Stimulated activated CD4-positive, alpha-beta T cell treated with anti-CD3 and anti-CD28 coated beads, Interleukin-2, amount 100 ng/mL, for 24 hours (primary cell): ENCODE measurements around the gene DHRS7B.
"Not testable (repeated sequence)": the region's sequence is repeated elsewhere in the genome, so short reads cannot be mapped to it uniquely, and the experiment has no call there.

Experiments used
- DNase-seq, 2 donors: peaks; one replicate each; pipeline ENCODE4 v3.0.0-alpha.2; 2020

The DHRS7B gene

GRCh38 chr17:21212826-21213637 lies 86.3 kb downstream of the DHRS7B start:
- no peak for DNase-seq

GRCh38 chr17:21213638-21214014 lies 86.9 kb downstream of the DHRS7B start:
- DNase-seq: peak in 1 of 2 donors; percentile 46

GRCh38 chr17:21214015-21214776 lies 87.4 kb downstream of the DHRS7B start, which contains the start of gene TMEM11:
TSS of gene TMEM11 (minus strand) at chr17:21214161. CDS start at chr17:21214152, 9 bp downstream.
- DNase-seq: peak; percentile 96

GRCh38 chr17:21214777-21215541 lies 88.2 kb downstream of the DHRS7B start:
- DNase-seq: peak in 1 of 2 donors; percentile 22

- DNase-seq: no peak
Observed at GRCh38 chr17:21215935-21216334, 89.2 kb downstream of the DHRS7B start.

GRCh38 chr17:21217346-21217745 lies 90.6 kb downstream of the DHRS7B start:
- no peak for DNase-seq

GRCh38 chr17:21218101-21218500 lies 91.3 kb downstream of the DHRS7B start:
- peak; percentile 49 to 54 for DNase-seq

GRCh38 chr17:21218831-21219380 lies 92.1 kb downstream of the DHRS7B start:
- DNase-seq: no peak

- no peak for DNase-seq
Observed at GRCh38 chr17:21223086-21223485, 96.3 kb downstream of the DHRS7B start.

GRCh38 chr17:21227277-21227676 lies 100.5 kb downstream of the DHRS7B start:
- DNase-seq: not testable (repeated sequence)

- DNase-seq: no peak
Observed at GRCh38 chr17:21228111-21228510, 101.3 kb downstream of the DHRS7B start.

- DNase-seq: no peak
Observed at GRCh38 chr17:21228845-21229244, 102.1 kb downstream of the DHRS7B start.

- no peak for DNase-seq
Observed at GRCh38 chr17:21231533-21231932, 104.8 kb downstream of the DHRS7B start.

- DNase-seq: no peak
Observed at GRCh38 chr17:21232033-21232749, 105.4 kb downstream of the DHRS7B start.

GRCh38 chr17:21233581-21234347 lies 107.0 kb downstream of the DHRS7B start:
- DNase-seq: no peak

GRCh38 chr17:21235921-21236320 lies 109.2 kb downstream of the DHRS7B start:
- no peak for DNase-seq

- no peak for DNase-seq
Observed at GRCh38 chr17:21239680-21240368, 113.1 kb downstream of the DHRS7B start.

GRCh38 chr17:21240369-21241055 lies 113.7 kb downstream of the DHRS7B start:
- no peak for DNase-seq
